HepG2 (cell line): ENCODE measurements around the gene PSMB3.
"Not testable (repeated sequence)": the region's sequence is repeated elsewhere in the genome, so short reads cannot be mapped to it uniquely, and the experiment has no call there.

Source experiments
- CBFB ChIP-seq: sonication (generic); formaldehyde crosslinking; IDR thresholded peaks from 2 replicates; pipeline ENCODE4 v1.4.0; 2020; ENCODE audit warnings: missing genetic modification reagents
- CBX2 ChIP-seq, 2 experiments: fragments of 200-600 bp in 1 of 2; sonication (generic); formaldehyde crosslinking in 1 of 2; IDR thresholded peaks; 2 replicates each; pipeline versions ENCODE4 v1.7.0 to v1.8.1; 2018 to 2022; ENCODE audit warnings: low read depth in 2 of 2, low read length in 1 of 2, mild to moderate bottlenecking in 1 of 2, missing genetic modification reagents in 1 of 2
- DPF2 ChIP-seq: sonication (generic); formaldehyde crosslinking; IDR thresholded peaks from 2 replicates; pipeline ENCODE4 v1.4.0; 2020; ENCODE audit warnings: mild to moderate bottlenecking, low read depth, missing genetic modification reagents, borderline replicate concordance
- FOXM1 ChIP-seq: sonication (generic); formaldehyde crosslinking; IDR thresholded peaks from 2 replicates; pipeline ENCODE4 v1.5.0; 2020; ENCODE audit warnings: missing genetic modification reagents
- IRF1 ChIP-seq: sonication (generic); formaldehyde crosslinking; IDR thresholded peaks from 2 replicates; pipeline ENCODE4 v1.4.0; 2020; ENCODE audit warnings: low read depth, mild to moderate bottlenecking, missing genetic modification reagents
- RFX5 ChIP-seq: IDR thresholded peaks from 2 replicates; pipeline ENCODE4 v1.6.1; 2011; ENCODE audit warnings: low read depth, low read length, improper control_type of control experiment
- SNAPC4 ChIP-seq: sonication (generic); formaldehyde crosslinking; IDR thresholded peaks from 2 replicates; pipeline ENCODE4 v1.4.0; 2020; ENCODE audit warnings: mild to moderate bottlenecking, missing genetic modification reagents
- SP5 ChIP-seq: IDR thresholded peaks from 2 replicates; pipeline ENCODE4 v1.6.1; 2016; ENCODE audit warnings: low read depth, borderline replicate concordance

DNA sequence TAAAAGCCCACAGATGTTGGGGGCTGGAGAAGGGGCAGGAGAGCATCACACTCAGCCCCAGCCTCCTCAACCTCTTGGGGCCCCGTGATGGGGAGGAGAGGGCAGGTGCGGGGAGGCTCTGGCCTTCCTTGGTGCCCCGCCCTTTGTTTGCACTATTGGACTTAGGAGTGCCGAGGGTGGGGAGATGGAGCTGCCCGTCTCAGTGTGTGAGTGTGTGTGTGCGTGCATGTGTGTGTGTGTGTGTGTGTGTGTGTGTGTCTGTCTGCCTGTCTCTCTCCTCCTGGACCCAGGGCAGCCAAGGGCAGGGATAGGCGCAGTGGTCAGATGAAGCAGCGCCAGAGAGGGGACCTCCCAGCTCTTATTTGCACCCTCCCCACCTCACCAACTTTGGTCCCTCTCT is 26.4 kb upstream of the PSMB3 start:
- TF ChIP-seq IRF1 (CRISPR knock-in tag); SP5; CBFB (CRISPR knock-in tag); DPF2 (CRISPR knock-in tag); CBX2 (IDR thresholded peaks at IDR 0.05; ENCODE audit: low read depth, low read length); CBX2 (CRISPR knock-in tag; IDR thresholded peaks at IDR 0.05; ENCODE audit: low read depth); FOXM1 (CRISPR knock-in tag); SNAPC4 (CRISPR knock-in tag); RFX5: not testable (repeated sequence)
